ENCODE data around the gene FIZ1.
A peak's percentile ranks its signal among the peaks of the same experiment; 100 is the strongest.

Gene FIZ1

GRCh38 chr19:55599468-55599841 is at the start of gene FIZ1:
FIZ1 (minus strand) TSS chr19:55599517; CDS start chr19:55597865, 1,652 bp downstream.
- peak; percentile 95 for DNase-seq (ENCODE audit: low spot score)

GRCh38 chr19:55648585-55649267 is 49.4 kb upstream of the FIZ1 start:
- DNase-seq (ENCODE audit: low spot score) = no peak

GRCh38 chr19:55647732-55648584 is 48.6 kb upstream of the FIZ1 start, which contains the start of gene CCDC106:
CCDC106 (plus strand) TSS chr19:55648212; CDS start chr19:55649047, 835 bp downstream.
- no peak for DNase-seq (ENCODE audit: low spot score)

- DNase-seq (ENCODE audit: low spot score) = no peak
Observed at GRCh38 chr19:55646889-55647731, 47.8 kb upstream of the FIZ1 start.

- DNase-seq (ENCODE audit: low spot score) = no peak
Observed at GRCh38 chr19:55645512-55645881, 46.2 kb upstream of the FIZ1 start.

GRCh38 chr19:55644842-55645511 is 45.7 kb upstream of the FIZ1 start:
- no peak for DNase-seq (ENCODE audit: low spot score)

- no peak for DNase-seq (ENCODE audit: low spot score)
Observed at GRCh38 chr19:55644191-55644833, 45.0 kb upstream of the FIZ1 start.

GRCh38 chr19:55643887-55644176 is 44.5 kb upstream of the FIZ1 start:
- DNase-seq (ENCODE audit: low spot score) = no peak

- DNase-seq (ENCODE audit: low spot score) = peak; percentile 69
Observed at GRCh38 chr19:55643003-55643886, 43.9 kb upstream of the FIZ1 start, which contains the start of gene ZNF581. ZNF581 (plus strand) TSS chr19:55643649; CDS start chr19:55644572, 923 bp downstream.

- no peak for DNase-seq (ENCODE audit: low spot score)
Observed at GRCh38 chr19:55642153-55643002, 43.1 kb upstream of the FIZ1 start.

- DNase-seq (ENCODE audit: low spot score) = no peak
Observed at GRCh38 chr19:55641426-55642152, 42.3 kb upstream of the FIZ1 start.

- DNase-seq (ENCODE audit: low spot score) = peak; percentile 25
Observed at GRCh38 chr19:55640577-55641425, 41.5 kb upstream of the FIZ1 start, which contains the start of gene ZNF580. ZNF580 (plus strand) TSS chr19:55641002; CDS start chr19:55642509, 1,507 bp downstream.

- DNase-seq (ENCODE audit: low spot score) = peak; percentile 66
Observed at GRCh38 chr19:55640043-55640576, 40.8 kb upstream of the FIZ1 start.

GRCh38 chr19:55638864-55639359 is 39.6 kb upstream of the FIZ1 start:
- peak; percentile 55 for DNase-seq (ENCODE audit: low spot score)

- no peak for DNase-seq (ENCODE audit: low spot score)
Observed at GRCh38 chr19:55637534-55637933, 38.2 kb upstream of the FIZ1 start.

GRCh38 chr19:55636723-55637122 is 37.4 kb upstream of the FIZ1 start:
- no peak for DNase-seq (ENCODE audit: low spot score)

- DNase-seq (ENCODE audit: low spot score) = no peak
Observed at GRCh38 chr19:55635856-55636440, 36.6 kb upstream of the FIZ1 start.
